ENCODE measurements around the gene AURKAIP1. TPM values are rescaled to one million over a fixed set of nuclear protein-coding genes. Genes with fewer than 3 reads are reported as not detected.

Gene AURKAIP1
- total and polyA plus RNA-seq, 2 of the 13 experiments (the other 11 are each of a cell fraction or from before 2014, with no cell fraction given) = 69.5 to 175 TPM

DNA sequence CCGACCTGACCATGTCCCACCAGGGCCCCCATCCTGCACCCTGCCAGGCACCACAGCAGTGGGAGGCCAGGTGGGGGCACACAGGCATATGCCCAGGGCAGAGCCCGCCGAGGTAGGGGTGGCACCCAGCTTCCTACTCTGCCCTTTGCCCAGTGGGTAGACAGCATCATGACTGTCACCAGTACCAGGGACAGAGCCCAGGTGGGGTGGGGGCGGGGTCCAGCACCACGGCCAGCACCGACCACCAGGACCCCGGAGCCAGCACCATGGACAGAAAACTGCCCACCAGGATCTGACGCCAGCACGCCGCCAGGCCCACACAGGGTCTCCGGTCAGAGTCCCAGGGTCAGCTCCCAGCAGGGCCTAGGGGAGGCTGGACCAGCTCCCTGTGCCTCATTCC lies 40.2 kb downstream of the AURKAIP1 start (continued):
- TF ChIP-seq TRAFD1 (CRISPR knock-in tag; IDR thresholded peaks at IDR 0.05; ENCODE audit: borderline replicate concordance) = no peak
- TF ChIP-seq, protein P1, sequence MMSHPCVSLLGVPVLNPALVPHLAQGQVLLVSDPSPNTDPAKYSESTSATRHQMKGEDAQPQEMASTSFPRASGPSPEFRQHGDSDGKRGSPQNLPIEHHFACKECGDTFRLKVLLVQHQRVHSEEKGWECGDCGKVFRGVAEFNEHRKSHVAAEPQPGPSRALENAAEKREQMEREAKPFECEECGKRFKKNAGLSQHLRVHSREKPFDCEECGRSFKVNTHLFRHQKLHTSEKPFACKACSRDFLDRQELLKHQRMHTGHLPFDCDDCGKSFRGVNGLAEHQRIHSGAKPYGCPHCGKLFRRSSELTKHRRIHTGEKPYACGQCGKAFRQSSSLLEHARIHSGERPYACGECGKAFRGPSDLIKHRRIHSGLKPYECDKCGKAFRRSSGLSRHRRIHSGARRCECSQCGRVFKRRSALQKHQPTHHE (CRISPR knock-in tag; IDR thresholded peaks at IDR 0.05; ENCODE audit: borderline replicate concordance) = no peak
- no peak for TF ChIP-seq SNAI1 (CRISPR knock-in tag; IDR thresholded peaks at IDR 0.05; ENCODE audit: borderline replicate concordance)
- TF ChIP-seq HNRNPLL (IDR thresholded peaks at IDR 0.05; ENCODE audit: low read depth, low read length, poor library complexity, severe bottlenecking) = no peak
- TF ChIP-seq SAFB2 (CRISPR knock-in tag; IDR thresholded peaks at IDR 0.05; ENCODE audit: borderline replicate concordance, low read depth) = no peak
- TF ChIP-seq SPEN (CRISPR knock-in tag; IDR thresholded peaks at IDR 0.05; ENCODE audit: low read depth) = no peak
- TF ChIP-seq, protein P2, sequence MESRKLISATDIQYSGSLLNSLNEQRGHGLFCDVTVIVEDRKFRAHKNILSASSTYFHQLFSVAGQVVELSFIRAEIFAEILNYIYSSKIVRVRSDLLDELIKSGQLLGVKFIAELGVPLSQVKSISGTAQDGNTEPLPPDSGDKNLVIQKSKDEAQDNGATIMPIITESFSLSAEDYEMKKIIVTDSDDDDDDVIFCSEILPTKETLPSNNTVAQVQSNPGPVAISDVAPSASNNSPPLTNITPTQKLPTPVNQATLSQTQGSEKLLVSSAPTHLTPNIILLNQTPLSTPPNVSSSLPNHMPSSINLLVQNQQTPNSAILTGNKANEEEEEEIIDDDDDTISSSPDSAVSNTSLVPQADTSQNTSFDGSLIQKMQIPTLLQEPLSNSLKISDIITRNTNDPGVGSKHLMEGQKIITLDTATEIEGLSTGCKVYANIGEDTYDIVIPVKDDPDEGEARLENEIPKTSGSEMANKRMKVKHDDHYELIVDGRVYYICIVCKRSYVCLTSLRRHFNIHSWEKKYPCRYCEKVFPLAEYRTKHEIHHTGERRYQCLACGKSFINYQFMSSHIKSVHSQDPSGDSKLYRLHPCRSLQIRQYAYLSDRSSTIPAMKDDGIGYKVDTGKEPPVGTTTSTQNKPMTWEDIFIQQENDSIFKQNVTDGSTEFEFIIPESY (CRISPR knock-in tag; IDR thresholded peaks at IDR 0.05) = no peak
- TF ChIP-seq BHLHE40 (IDR thresholded peaks at IDR 0.05; ENCODE audit: low read length) = no peak
- no peak for TF ChIP-seq ZNF207 (IDR thresholded peaks at IDR 0.05; ENCODE audit: borderline replicate concordance)
- 0 out of 2 replicates have a peak, but pooled peaks have one; percentile 58 for TF ChIP-seq ZNF44 (CRISPR knock-in tag; IDR thresholded peaks at IDR 0.05)
- TF ChIP-seq ZNF543 (CRISPR knock-in tag; IDR thresholded peaks at IDR 0.05) = 0 out of 2 replicates have a peak, but pooled peaks have one; percentile 39
- TF ChIP-seq PAXIP1 (CRISPR knock-in tag; conservative IDR thresholded peaks at IDR 0.05) = no peak
- no peak for TF ChIP-seq PHF5A (CRISPR knock-in tag; IDR thresholded peaks at IDR 0.05; ENCODE audit: low read depth, unreplicated experiment)
- TF ChIP-seq NFAT5 (CRISPR knock-in tag; IDR thresholded peaks at IDR 0.05) = peak; percentile 91
- peak; percentile 80; the same call in 1 of the 2 replicates for TF ChIP-seq ZNF235 (CRISPR knock-in tag; IDR thresholded peaks at IDR 0.05; ENCODE audit: borderline replicate concordance)
